Measurements from ENCODE around the gene IAH1.

IAH1 gene, protein sequence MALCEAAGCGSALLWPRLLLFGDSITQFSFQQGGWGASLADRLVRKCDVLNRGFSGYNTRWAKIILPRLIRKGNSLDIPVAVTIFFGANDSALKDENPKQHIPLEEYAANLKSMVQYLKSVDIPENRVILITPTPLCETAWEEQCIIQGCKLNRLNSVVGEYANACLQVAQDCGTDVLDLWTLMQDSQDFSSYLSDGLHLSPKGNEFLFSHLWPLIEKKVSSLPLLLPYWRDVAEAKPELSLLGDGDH

DNA sequence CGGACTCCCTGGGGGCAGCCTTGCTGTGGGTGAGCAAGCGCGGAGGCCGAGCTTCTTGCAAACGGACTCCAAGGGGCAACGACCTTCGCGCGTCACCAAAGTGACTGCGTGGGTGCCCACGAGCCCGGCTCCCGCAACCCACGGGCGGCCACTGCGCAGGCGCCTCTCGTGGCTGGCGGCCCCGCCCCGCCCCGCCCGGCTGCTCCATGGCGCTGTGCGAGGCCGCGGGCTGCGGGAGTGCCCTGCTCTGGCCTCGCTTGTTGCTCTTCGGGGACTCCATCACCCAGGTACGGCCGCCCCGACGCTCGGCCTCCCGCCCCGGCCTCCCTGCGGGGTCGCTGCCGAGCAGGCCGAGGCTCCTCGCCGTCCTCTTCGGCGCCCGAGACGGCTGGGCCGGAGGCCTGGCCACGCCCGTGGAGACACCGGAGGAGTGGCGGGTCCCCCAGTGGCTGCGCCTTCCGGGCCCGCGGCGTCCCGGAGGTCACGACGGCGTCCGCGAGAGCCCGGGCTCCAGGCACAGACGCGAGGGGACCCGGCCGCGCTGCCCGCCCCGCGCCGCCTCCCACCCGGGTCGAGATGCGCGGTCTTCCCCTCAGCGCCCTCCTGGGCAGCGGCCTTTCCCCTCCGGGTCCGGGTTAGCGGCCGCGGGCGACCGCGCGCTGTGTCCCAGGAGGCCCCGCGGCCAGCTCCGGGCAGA lies at the start of gene IAH1:
IAH1 (plus strand) TSS at position 191 of the 697 bp plus-strand sequence; CDS start at position 207, 16 bp downstream.
- DNase-seq: peak; percentile 77 to 81

DNA sequence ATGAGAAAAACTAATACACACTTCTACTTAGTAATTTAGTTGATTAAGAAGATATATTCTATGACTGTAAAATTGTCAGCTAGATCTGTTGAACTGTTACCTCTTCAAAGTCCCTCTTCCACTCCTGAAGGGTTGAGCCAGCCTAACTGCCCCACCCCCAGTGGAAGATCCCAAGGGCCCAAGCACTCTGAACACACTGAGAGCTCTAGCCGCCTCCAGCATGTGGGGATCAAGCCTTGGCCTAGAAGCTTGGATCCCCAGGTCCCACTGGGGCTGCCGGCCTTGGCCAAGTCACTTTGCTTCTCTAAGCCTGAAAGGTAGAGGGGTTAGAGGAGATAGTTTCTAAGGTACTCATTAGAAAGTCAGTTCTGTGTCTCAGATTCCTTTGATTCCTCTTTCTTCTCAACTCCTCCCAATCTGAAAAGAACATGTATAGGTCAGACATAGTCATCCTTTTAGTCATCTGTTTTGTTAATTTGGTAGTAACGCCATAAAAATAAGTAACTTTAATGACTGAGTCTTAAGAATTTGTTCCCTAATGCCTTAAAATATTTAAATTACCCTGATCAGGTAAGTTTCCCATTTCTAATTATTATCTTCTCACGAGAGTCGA lies 45.3 kb upstream of the IAH1 start:
- no peak for DNase-seq

DNA sequence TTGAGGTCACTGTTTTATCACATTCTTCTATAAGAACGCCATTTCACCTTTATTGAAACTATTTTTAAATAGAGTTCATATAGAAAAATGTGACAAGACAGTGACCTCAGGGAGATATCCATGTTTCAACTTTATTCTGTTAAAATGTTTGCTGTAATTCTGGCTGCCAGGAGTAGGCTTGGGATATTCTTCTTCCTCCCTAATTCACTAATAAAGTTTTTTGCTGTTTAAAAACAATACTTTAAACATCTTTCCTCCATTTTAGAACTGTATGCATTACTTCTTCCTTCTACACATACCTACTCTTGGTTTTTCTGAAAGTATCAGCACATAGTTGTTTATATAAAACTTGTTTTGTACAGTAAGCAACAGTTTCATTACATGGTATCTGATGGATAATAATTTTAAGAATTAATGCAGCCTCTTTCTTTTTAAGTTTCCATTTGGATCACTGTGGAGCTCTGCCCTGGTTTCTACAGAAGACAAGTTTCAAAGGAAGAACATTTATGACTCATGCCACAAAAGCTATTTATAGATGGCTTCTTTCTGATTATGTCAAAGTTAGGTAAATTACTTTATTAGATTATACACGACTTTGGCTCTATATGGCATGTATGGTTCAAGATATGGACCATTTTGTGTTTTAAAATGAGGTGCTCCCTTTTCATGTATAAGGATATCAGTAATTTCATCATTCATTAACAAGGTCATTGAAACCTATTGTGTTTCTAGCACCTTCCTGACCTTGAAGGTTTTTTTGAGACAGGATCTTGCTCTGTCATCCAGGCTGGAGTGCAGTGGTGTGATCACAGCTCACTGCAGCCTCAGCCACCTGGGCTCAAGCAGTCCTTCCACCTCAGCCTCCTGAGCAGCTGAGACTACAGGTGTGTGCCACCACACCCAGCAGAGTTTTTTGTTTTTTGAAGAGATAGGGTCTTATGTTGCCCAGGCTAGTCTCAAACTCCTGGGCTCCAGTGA lies 43.7 kb upstream of the IAH1 start:
- DNase-seq: no peak

DNA sequence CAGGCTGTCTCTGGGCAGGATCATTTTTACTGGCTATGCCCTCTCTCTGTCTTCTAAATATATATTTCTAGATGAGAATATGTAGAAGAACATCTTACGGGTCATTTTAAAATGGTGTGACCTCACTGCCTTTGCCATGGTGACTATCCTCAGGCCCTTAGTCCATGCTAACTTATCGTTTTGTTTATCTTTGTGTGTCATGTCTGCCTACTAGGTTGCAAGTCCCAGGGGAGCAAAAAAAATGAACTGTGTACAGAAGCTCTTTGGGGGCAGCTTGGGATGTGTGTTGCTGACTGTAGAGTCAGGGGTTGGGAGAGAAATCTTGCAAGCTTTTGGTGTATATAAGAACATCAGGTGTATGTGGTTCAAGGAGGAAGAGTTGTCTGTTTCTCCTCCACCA lies 39.9 kb upstream of the IAH1 start:
- DNase-seq: no peak

DNA sequence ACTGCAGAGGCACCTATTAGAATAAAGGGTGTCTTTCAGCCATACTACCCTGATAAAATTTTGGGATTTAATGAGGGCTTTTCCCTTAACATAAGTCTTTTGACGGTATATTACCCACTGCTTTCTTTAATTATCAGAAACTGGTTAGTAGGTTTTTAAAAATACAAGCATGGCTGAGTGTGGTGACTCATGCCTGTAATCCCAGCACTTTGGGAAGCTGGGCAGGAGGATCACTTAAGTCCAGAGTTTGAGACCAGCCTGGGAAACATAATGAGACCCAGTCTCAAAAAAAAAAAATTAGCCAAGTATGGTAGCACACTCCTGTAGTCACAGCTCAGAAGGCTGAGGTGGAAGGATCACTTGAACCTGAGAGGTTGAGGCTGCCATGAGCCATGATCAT lies 34.8 kb upstream of the IAH1 start:
- no peak for DNase-seq

DNA sequence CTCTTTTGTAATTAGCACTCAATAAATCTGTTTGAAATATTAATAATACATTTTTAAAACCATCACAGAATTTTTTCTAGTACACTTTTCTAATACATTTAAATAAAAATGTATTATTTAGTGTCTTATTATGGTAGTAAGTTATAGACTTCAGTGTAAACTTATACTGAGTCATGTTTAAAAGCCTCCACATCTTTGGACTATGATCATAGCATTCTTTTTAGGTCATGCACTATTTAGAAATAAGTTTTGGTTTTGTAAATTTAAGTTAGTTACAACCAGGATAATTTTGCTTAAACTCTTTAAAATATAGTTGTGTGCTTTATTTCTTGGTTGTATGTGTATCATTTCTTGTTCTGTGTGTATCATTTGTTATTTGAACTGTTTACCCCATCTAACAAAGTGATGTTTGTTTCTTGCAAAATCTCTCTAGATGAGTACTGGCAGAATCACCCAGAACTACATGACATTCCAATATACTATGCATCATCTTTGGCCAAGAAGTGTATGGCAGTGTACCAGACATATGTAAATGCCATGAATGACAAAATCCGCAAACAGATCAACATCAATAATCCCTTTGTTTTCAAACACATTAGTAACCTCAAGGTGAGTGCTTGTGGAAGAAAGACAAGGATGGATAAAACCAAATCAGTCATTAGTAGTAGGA lies 34.2 kb upstream of the IAH1 start:
- no peak for DNase-seq

DNA sequence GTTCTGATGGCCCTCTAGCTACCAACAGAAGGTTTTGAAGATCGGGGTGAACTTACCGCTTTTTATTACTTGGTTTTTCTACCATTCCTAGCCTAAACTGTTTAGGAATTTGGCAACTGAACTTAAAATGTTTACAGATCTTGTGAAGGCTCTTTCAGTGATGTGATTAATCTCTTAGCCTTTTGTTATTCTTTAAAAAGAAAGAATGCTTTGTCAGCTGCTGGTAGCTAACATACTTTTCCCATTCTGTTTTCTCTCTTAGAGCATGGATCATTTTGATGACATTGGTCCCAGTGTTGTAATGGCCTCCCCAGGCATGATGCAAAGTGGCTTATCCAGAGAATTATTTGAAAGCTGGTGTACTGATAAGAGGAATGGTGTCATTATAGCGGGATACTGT lies 32.8 kb upstream of the IAH1 start:
- DNase-seq: no peak

DNA sequence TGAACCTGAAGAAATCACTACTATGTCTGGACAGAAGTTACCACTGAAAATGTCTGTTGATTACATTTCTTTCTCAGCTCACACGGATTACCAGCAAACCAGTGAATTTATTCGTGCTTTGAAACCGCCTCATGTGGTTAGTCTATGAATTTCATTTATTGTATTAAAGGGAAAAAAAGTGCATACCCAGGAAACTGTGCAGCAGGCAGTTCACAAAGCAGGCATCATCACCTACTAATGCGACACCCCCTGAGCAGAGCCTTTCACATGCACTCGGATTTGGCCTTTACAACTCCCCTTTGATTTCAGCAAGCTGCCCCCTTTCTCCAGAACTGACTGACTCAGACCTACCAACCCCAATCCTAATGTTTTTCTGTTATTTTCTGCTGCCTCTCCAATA lies 30.8 kb upstream of the IAH1 start:
- no peak for DNase-seq

DNA sequence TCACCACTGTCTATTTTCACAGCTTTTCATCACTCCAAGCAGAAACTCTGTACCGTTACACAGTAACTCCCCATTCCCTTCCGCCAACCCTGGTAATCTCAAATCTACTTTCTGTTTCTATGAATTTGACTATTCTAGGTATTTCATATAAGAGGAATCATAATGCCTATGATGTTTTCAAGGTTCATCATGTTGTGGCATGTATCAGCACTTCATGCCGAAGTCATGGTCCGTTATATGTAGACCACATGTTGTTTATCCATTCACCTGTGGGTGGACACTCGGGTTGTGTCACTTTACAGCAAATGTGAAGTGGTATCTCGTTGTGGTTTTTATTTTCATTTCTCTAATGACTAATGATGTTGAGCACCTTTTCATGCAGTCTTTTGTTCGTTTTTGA lies 29.3 kb upstream of the IAH1 start:
- DNase-seq: no peak

DNA sequence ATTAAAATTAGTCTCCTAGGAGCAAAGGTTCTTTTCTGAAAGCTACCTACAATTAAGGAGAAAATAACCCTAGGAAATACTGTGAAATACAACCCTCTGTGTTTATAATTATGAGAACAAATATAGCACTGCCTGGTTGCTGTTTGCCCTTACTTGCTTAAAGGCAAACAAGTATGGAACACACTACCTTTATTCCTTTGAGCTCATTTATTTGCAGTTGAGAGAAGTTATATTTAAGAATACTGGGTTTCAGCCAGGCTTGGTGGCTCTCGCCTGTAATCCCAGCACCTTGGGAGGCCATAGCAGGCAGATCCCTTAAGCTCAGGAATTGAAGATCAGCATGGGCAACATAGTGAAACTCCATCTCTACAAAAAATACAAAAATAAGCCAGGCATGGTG lies 23.1 kb upstream of the IAH1 start:
- no peak for DNase-seq

DNA sequence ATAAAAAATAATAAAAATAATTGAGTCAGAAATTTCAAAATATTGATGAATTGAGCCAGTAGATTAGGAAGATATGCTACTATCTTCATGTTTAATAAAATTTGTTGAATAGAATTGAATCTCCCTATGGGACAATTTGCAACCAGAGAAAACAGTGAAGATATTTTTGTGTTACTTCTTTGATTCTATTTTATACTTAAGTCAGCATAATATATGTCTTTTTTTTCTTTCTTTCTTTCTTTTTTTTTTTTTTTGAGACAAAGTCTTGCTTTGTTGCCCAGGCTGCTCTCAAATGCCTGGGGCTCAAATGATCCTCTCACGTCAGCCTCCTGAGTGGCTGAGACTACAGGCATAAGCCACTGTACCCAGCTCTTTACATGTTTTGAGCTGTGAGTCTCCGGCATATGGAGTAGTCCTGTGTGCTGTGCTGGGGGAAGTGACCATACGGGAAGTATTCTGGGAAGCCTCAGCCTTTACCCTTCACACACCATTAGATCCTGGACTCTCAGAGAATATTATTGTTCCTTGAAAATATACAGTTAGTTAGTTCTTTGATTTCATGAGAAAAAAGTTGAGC lies 13.8 kb upstream of the IAH1 start:
- no peak for DNase-seq

DNA sequence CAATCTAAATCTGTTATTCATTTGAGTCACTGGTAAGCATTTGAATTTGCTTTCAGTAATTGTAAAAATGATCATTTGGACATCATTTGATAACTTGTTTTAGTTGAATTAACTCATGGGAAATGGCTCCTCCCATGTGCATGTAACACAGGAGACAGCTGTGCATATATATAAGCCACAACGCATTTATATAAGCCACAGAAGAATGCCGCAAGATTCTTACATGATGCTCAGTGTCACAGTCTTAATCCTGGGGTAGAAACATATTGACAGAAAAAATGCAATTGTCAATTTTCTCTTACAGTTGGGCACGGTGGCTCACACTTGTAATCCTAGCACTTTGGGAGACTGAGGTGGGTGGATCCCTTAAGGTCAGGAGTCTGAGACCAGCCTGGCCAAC lies 13.3 kb upstream of the IAH1 start:
- DNase-seq: no peak

DNA sequence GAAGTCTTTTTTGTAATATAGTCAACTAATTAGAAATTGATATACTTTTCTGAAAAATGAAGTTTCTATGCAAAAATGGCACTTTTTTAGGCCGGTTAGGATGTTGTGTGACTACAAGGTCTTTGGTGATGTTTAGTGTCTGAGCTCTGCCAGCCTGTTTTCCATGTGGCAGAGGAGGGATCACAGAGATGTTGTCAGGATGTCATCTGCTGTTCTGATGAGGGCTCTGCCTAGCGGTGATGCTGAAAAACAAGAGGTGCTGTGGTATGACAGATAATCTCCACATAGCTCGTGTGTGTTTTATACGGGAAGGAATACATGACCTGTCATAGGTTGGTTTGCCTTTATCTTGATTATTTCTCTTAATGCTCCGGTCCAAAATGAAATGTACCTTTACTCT lies 12.0 kb upstream of the IAH1 start:
- DNase-seq: no peak

DNA sequence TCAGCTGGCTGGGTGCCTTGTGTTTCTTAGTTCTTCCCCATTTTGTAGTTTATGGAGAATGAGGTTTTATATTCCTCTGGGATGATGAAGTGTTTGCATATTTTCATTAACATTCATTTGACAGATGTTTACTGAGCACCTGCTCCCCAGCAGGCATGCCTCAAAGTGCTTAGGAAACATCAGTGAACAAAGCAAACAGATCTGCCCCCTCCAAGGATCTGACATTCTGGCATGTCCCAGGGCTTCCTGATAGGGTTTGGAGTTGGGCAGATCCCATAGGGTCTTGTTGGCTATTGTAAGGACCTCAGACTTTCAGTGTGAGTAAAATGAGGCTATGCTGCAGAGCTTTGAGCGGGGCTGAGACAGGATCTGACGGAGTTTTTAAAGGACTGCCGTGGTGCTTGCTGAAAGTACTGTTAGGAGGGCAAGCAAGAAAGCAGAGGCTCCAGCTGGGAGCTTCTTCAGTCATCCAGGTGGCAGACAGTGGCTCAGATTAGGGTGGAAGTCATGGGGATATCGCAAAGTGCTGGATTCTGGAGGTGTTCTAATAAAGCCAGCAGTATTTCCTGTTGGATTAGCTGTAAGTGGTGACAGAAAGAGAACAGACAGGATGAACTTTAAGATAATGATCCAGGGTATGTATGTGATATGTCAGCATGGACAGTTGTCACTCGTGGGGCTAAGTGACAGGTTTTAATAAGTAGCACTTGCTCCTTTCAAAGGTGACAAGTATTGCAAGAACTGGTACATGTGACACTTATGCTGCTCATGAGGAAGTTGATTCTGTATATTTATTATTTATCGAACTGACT lies 11.3 kb upstream of the IAH1 start:
- DNase-seq: no peak

DNA sequence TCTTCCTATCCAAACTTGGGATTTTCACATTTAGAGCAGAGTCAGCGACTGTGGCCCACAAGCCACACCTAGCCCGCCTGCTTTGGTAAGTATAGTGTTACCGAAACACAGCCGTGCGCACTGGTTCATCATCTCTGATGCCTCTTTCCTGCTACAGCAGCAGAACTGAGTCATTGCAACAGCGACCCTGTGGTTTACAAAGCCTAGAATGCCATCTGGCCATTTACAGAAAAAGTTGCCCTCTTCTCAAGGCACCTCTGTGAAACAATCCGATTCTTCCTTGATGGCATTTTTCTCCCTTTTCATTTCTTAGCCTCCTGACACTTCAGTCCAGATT lies 10.7 kb upstream of the IAH1 start:
- DNase-seq: peak; percentile 32 to 46

DNA sequence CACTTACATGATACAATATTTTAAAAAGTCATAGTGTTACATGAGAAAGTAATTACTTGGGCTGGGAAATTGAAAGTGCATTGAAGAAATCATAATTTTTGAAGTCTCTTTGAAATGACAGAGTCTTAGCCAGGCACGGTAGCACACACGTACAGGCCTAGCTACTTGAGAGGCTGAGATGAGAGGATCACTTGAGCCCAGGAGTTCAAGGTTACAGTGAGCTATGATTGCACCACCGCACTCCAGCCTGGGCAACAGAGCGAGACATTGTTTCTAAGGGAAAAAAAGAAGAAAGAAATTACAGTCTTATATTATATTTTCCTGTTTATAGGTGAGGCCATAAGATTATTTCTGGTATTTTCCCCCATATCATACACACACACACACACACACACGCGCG lies 9.2 kb upstream of the IAH1 start:
- DNase-seq: no peak

DNA sequence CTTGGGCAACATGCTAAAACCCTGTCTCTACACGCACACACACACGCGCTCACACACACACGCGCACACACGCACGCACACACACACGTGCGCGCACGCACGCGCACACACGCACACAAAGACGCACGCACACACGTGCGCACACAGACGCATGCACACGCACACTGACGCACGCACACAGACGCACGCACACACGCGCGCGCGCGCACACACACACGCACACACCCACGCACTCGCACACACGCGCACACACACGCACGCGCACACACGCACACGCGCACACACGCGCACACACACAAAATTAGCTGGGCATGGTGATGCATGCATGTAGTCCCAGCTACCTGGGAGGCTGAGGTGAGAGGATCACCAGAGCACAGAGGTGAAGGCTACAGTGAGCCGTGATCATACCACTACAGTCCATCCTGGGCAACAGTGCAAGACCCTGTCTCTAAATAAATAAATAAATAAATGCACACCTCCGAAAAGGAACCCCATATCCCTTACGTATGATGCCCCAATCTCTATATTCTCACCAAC lies 8.1 kb upstream of the IAH1 start:
- DNase-seq: no peak

DNA sequence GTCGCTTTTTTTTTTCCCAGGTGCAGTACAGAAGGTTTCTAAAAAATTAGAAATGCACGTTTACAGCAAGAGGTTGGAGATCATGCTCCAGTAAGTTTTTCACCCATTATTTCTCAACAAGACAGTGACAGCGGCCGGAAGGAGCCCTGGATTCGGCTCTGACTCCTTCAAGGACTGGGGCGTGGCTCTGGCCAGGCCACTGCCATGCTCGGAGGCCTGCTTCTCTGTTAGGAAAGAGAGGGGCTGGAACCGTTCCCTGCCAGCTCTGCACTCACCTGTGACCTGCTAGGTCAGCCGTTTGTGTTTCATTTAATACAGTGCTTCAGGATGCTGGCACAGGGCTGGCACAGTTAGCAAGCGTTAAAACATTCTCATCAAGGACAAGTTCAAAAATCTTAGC lies 6.7 kb upstream of the IAH1 start:
- DNase-seq: no peak

DNA sequence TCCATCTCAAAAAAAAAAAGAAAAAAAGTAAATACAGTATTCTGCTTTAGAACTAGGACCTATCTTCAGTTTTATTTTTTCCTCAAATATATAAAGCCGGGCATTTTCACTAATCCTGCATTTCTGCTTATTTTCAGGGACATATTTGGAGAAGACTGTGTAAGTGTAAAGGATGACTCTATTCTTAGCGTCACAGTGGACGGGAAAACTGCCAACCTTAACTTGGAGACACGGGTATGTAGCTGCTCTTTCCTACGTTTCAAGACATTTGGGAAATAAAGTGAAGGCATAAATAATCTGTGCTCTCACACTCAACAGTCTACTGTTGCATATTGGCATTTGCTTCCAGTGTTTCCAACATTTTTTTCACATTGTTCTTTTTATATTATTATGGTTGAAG lies 3.1 kb upstream of the IAH1 start:
- DNase-seq: no peak

DNA sequence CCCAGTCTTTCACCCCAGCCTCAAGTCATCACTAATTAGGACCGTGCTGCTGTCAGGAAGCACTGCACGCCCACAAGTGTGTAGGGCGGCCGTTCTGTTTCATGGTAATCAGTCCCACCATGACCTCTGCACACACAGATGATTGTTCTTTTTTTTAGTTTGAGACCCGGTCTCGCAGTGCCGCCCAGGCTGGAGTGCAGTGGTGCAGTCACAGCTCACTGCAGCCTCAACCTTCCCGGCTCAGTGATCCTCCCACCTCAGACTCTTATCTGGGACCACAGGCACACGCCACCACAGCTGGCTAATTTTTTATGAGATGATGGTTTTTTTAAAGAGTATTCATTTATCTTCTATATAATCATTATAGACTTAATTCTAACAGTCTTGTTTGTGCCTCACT lies 1.8 kb upstream of the IAH1 start:
- no peak for DNase-seq

DNA sequence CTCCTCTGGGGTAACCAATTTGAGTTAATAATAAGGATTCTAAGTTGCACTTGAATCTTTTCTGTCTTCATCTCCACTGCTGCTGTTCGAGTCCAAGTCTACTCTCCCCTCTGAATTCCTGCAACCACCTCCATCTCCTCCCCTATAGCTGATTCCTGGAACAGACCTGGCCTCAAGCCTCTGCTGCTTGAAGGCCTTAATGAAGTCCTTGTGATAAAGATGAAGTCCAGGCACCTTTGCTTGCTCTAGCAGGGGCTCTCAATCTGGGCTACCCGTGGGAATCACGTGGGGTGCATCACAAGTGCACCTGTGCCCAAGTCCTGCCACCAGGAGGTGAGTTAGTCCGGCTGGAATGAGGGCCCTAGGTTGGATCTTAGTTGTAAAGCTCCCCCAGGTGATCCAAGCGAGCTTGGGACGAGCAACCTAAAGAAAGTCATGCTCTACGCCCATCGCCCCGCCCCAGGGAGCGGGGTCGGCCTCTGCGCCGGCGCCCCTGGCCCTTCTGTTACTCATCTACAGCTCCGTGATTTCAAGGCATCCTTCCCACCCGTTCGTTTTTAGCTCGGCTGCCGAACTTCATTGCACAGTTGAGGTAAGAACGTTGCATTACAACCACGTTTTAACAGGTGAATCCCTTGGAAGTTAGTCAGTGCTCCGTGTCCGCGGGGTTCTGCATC lies 905 bp upstream of the IAH1 start:
- peak in 1 of 2 experiments; percentile 73 for DNase-seq
